AG04449 (cell line): ENCODE measurements around the gene TRMT61A.

Source experiments
- CTCF ChIA-PET: fragments of 350-600 bp; formaldehyde crosslinking; extraction: SDS; loops from one replicate; lab custom pipeline; 2021; ENCODE audit warnings: antibody characterized with exemption; lab: Yijun Ruan, JAX
- POLR2A ChIA-PET: fragments of 400-600, 350-600 bp; formaldehyde crosslinking; extraction: SDS; loops from one replicate; lab custom pipeline; 2020; ENCODE audit warnings: antibody characterized with exemption, inconsistent platforms; lab: Yijun Ruan, JAX
- DNase-seq: peaks from one replicate; pipeline ENCODE4 v3.0.0-alpha.2; 2010; ENCODE audit warnings: low read depth, low spot score
- H3K4me3 ChIP-seq: 2 replicates; pipeline ENCODE4 v1.5.1; 2011; ENCODE audit warnings: low read depth, mild to moderate bottlenecking, control low read depth, low read length
- TF ChIP-seq, protein P1 (sequence below): IDR thresholded peaks from one replicate; pipeline ENCODE4 v1.5.1; 2011; ENCODE audit warnings: mild to moderate bottlenecking, moderate library complexity, low read length, control low read depth, inconsistent platforms; ENCODE audit not compliant: insufficient read depth; ENCODE audit errors: missing control alignments

Gene TRMT61A

DNA sequence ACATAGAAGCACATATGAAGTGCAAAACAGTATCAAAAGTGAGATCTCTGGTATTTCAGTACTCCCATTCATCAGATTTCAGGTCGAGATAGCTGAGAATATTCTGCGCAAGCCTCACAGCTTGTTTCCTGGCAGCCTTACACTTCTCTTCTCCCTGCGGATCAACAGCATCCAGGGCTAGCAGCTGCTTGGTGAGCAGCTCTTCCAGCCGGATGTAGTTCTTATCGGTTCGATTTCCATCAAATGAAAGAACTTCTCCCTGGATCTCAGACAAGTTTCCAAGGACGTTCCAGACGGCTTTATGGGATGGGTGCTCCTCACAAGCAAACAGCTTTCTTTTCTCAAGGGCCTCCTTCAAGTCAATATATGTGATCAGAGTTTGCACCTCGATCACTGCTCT is 30.8 kb downstream of the TRMT61A start:
- ChIA-PET POLR2A (no interaction called here), CTCF (interaction anchor here (1.3 to 8.2 kb wide), 6 partner anchors 12 to 62 kb away, joined by 3 to 79 read pairs (median 5); no protein-coding TSS in a partner anchor)
- no peak overlapping the region for H3K4me3 ChIP-seq
- TF ChIP-seq, protein P1, sequence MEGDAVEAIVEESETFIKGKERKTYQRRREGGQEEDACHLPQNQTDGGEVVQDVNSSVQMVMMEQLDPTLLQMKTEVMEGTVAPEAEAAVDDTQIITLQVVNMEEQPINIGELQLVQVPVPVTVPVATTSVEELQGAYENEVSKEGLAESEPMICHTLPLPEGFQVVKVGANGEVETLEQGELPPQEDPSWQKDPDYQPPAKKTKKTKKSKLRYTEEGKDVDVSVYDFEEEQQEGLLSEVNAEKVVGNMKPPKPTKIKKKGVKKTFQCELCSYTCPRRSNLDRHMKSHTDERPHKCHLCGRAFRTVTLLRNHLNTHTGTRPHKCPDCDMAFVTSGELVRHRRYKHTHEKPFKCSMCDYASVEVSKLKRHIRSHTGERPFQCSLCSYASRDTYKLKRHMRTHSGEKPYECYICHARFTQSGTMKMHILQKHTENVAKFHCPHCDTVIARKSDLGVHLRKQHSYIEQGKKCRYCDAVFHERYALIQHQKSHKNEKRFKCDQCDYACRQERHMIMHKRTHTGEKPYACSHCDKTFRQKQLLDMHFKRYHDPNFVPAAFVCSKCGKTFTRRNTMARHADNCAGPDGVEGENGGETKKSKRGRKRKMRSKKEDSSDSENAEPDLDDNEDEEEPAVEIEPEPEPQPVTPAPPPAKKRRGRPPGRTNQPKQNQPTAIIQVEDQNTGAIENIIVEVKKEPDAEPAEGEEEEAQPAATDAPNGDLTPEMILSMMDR, result no peak
- DNase-seq, result no peak

DNA sequence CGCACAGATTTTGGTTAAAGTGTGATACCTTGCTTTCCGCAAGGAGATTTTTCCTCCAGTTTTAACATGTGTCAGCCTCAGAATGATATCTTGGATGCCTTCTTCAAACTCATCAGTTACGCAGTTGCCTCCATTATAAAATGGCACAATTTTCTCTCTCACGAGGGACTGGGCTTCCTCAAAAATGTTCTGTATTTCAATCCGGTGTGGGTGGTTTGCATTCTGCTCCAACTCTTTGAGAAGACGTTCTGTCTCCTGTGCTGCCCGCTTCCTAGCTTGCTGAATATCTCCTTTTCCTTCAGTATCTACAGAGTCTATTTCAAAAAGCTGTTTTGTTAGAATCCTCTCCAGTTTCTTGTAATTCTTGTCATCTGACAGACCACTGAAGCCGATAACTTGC is 31.7 kb downstream of the TRMT61A start:
- no peak for DNase-seq
- H3K4me3 ChIP-seq, result no peak overlapping the region
- ChIA-PET POLR2A (interaction anchor here (0.5 to 2.0 kb wide), 2 partner anchors 8 to 224 kb away, joined by 3 to 10 read pairs; no protein-coding TSS in a partner anchor), CTCF (interaction anchor here (1.7 to 8.2 kb wide), 3 partner anchors 10 to 14 kb away, joined by 5 to 79 read pairs (median 5); no protein-coding TSS in a partner anchor)
- TF ChIP-seq, protein P1, result no peak

- no peak for DNase-seq
- TF ChIP-seq, protein P1, result no peak
- POLR2A ChIA-PET, result interaction anchor here (0.5 to 2.0 kb wide), 3 partner anchors 9 to 225 kb away, joined by 3 to 10 read pairs (median 3); no protein-coding TSS in a partner anchor
- H3K4me3 ChIP-seq, result peak overlapping the region; percentile 67
- CTCF ChIA-PET, result interaction anchor here (0.9 to 8.2 kb wide), 6 partner anchors 9 to 46 kb away, joined by 3 to 79 read pairs (median 4); no protein-coding TSS in a partner anchor
These were observed 32.6 kb downstream of the TRMT61A start for GRCh38 chr14:103561381-103562178.

GRCh38 chr14:103562179-103562428 is 33.1 kb downstream of the TRMT61A start:
- no peak for DNase-seq
- H3K4me3 ChIP-seq, result peak overlapping the region; percentile 67
- POLR2A ChIA-PET, result interaction anchor here (0.7 to 2.0 kb wide), 2 partner anchors 10 to 59 kb away, joined by 3 to 10 read pairs; no protein-coding TSS in a partner anchor
- CTCF ChIA-PET, result interaction anchor here (0.7 to 8.2 kb wide), 6 partner anchors 9 to 46 kb away, joined by 3 to 79 read pairs (median 4); no protein-coding TSS in a partner anchor
- TF ChIP-seq, protein P1, result no peak

DNA sequence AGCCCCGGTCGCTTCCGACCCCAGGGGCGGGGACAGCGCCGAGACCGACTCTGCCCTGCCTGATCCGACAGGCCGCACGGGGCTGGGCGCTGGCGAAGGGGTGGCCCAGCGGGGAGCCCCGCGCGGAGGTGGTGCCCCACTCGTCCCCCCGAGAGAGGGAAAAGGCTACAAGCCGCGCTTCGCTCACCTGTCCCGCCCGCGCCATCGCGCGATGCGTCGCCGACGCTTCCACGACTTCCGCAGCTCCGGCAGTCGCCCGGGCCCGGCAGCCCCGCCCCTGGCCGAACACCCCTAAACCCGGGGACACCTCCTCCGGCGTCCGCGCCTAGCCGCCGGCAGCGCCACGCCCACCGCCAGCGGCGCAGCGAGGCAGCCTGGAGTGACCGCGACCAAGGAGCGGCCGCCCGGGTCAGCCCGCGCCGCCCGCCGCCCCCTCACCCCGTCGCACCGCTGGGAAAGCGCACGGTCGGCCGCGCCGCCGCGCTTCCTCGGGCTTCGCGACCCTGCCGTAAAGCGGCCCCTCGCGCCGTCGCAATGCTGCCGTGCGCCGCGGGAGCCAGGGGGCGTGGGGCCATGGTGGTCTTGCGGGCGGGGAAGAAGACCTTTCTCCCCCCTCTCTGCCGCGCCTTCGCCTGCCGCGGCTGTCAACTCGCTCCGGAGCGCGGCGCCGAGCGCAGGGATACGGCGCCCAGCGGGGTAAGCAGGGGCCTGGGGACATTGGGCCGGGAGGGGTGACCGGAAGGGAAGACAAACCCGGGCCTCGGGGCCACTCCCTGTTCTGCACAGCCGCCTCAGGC is 33.6 kb downstream of the TRMT61A start, which contains the start of the genes BAG5 and COA8:
Gene BAG5, minus strand, starts transcription at position 229 of the 797 bp plus-strand sequence. CDS start 1,493 bp downstream, outside the sequence.
Gene COA8, plus strand, starts transcription at position 532 of the 797 bp plus-strand sequence. Its CDS starts 42 bp downstream, at position 574.
- CTCF ChIA-PET, result interaction anchor here (0.7 to 8.2 kb wide), 7 partner anchors 9 to 45 kb away, joined by 3 to 79 read pairs (median 5); no protein-coding TSS in a partner anchor
- POLR2A ChIA-PET, result interaction anchor here (0.6 to 2.0 kb wide), 3 partner anchors 10 to 478 kb away, joined by 3 to 10 read pairs (median 4); no protein-coding TSS in a partner anchor
- DNase-seq, result no peak
- peak within 1 kb of the TSS; percentile 67 for H3K4me3 ChIP-seq
- TF ChIP-seq, protein P1, result no peak
